HCT116 (cell line): ENCODE results near the gene PI4KA.

ENCODE experiments used
- CEBPB ChIP-seq: IDR thresholded peaks from 2 replicates; pipeline ENCODE4 v1.6.1; 2012; ENCODE audit warnings: low read depth
- EZH2 ChIP-seq: fragments of 200-600 bp; sonication (generic); IDR thresholded peaks from 2 replicates; pipeline ENCODE4 v1.6.1; 2017; ENCODE audit warnings: antibody characterized with exemption, mixed run types
- EZH2phosphoT487 ChIP-seq: fragments of 200-600 bp; IDR thresholded peaks from 2 replicates; pipeline ENCODE4 v1.6.1; 2018; ENCODE audit warnings: antibody characterized with exemption, borderline replicate concordance
- POLR2A ChIP-seq: IDR thresholded peaks from 2 replicates; pipeline ENCODE4 v1.7.0; 2011; ENCODE audit warnings: borderline replicate concordance; ENCODE audit not compliant: insufficient read depth, insufficient read length; ENCODE audit errors: extremely low read depth
- POLR2AphosphoS5 ChIP-seq: IDR thresholded peaks from 2 replicates; pipeline ENCODE4 v1.6.1; 2011; ENCODE audit warnings: mild to moderate bottlenecking, low read depth, low read length, moderate library complexity
- RAD21 ChIP-seq: IDR thresholded peaks from 2 replicates; pipeline ENCODE4 v1.6.1; 2012; ENCODE audit warnings: low read depth, mild to moderate bottlenecking
- SIN3A ChIP-seq: IDR thresholded peaks from 2 replicates; pipeline ENCODE4 v1.6.1; 2012; ENCODE audit warnings: low read depth
- SP1 ChIP-seq: IDR thresholded peaks from 2 replicates; pipeline ENCODE4 v1.6.1; 2012; ENCODE audit warnings: low read depth
- TCF7L2 ChIP-seq: IDR thresholded peaks from 2 replicates; pipeline ENCODE4 v1.7.0; 2011; ENCODE audit warnings: borderline replicate concordance, inconsistent platforms; ENCODE audit not compliant: insufficient read depth, insufficient read length; ENCODE audit errors: extremely low read depth
- TF ChIP-seq, protein P1 (sequence below), 3 experiments: fragments of 200-600 bp in 1 of 3; sonication (generic) in 1 of 3; IDR thresholded peaks in 2 of 3; conservative IDR thresholded peaks in 1 of 3; 2 replicates each; pipeline ENCODE4 v1.5.1; 2012 to 2017; ENCODE audit warnings: low read depth in 2 of 3, low read length in 2 of 3, antibody characterized with exemption in 1 of 3, borderline replicate concordance in 1 of 3, control low read depth in 1 of 3, mild to moderate bottlenecking in 1 of 3, mixed read lengths in 1 of 3, mixed run types in 1 of 3, moderate library complexity in 1 of 3; ENCODE audit not compliant: insufficient read depth in 1 of 3
- TF ChIP-seq, protein P2 (sequence below): IDR thresholded peaks from 2 replicates; pipeline ENCODE4 v1.6.1; 2012
- TF ChIP-seq, protein P3 (sequence below): IDR thresholded peaks from 2 replicates; pipeline ENCODE4 v1.6.1; 2011; ENCODE audit warnings: mild to moderate bottlenecking, low read length, moderate library complexity; ENCODE audit not compliant: insufficient replicate concordance; ENCODE audit errors: extremely low read depth
- TF ChIP-seq, protein P4 (sequence below): IDR thresholded peaks from 2 replicates; pipeline ENCODE4 v1.6.1; 2012; ENCODE audit warnings: low read depth
- TF ChIP-seq, protein P5 (sequence below): IDR thresholded peaks from 2 replicates; pipeline ENCODE4 v1.6.1; 2012

DNA sequence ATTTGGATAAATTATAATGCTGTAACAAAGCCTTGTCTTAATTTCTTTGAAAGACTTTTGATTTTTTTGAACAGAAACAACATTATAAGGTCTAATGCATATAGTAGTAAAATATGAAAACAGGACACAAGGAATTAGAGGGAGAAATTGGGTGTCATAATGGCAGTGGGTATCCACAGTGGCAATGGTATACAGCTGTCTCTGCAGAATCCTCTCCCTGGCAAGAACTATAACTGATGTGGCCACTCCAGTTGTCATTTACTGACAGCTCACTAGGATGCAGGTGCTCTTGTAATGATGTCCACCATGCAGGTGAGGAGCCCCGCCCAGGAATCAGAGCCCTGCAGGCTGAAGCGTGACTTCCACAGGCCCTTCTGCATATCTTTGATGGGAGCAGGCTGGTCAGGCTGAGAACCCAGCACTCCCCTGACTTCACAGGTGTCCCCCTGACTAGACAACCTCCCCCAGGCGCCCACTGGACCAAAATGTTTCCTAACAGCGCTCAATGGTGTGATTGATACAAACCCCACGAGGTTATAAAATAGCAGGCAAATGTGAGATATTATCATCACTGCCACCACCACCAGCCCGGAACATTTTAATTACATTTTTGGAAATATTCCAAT lies 117.5 kb downstream of the PI4KA start:
- no peak for TF ChIP-seq POLR2AphosphoS5
- no peak for TF ChIP-seq POLR2A
- TF ChIP-seq, protein P1, sequence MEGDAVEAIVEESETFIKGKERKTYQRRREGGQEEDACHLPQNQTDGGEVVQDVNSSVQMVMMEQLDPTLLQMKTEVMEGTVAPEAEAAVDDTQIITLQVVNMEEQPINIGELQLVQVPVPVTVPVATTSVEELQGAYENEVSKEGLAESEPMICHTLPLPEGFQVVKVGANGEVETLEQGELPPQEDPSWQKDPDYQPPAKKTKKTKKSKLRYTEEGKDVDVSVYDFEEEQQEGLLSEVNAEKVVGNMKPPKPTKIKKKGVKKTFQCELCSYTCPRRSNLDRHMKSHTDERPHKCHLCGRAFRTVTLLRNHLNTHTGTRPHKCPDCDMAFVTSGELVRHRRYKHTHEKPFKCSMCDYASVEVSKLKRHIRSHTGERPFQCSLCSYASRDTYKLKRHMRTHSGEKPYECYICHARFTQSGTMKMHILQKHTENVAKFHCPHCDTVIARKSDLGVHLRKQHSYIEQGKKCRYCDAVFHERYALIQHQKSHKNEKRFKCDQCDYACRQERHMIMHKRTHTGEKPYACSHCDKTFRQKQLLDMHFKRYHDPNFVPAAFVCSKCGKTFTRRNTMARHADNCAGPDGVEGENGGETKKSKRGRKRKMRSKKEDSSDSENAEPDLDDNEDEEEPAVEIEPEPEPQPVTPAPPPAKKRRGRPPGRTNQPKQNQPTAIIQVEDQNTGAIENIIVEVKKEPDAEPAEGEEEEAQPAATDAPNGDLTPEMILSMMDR (IDR thresholded peaks at IDR 0.05 in 2 of 3, conservative IDR thresholded peaks at IDR 0.05 in 1 of 3; ENCODE audit: borderline replicate concordance in 1 of 3, insufficient read depth in 1 of 3, low read depth in 2 of 3, low read length in 2 of 3), result no peak
- TF ChIP-seq RAD21, result no peak
- no peak for TF ChIP-seq SIN3A
- no peak for TF ChIP-seq EZH2
- no peak for TF ChIP-seq CEBPB
- TF ChIP-seq, protein P2, sequence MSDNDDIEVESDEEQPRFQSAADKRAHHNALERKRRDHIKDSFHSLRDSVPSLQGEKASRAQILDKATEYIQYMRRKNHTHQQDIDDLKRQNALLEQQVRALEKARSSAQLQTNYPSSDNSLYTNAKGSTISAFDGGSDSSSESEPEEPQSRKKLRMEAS, result no peak
- TF ChIP-seq SP1, result no peak
- TF ChIP-seq, protein P3, sequence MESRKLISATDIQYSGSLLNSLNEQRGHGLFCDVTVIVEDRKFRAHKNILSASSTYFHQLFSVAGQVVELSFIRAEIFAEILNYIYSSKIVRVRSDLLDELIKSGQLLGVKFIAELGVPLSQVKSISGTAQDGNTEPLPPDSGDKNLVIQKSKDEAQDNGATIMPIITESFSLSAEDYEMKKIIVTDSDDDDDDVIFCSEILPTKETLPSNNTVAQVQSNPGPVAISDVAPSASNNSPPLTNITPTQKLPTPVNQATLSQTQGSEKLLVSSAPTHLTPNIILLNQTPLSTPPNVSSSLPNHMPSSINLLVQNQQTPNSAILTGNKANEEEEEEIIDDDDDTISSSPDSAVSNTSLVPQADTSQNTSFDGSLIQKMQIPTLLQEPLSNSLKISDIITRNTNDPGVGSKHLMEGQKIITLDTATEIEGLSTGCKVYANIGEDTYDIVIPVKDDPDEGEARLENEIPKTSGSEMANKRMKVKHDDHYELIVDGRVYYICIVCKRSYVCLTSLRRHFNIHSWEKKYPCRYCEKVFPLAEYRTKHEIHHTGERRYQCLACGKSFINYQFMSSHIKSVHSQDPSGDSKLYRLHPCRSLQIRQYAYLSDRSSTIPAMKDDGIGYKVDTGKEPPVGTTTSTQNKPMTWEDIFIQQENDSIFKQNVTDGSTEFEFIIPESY, result no peak
- TF ChIP-seq EZH2phosphoT487, result no peak
- TF ChIP-seq TCF7L2, result no peak
- TF ChIP-seq, protein P4, sequence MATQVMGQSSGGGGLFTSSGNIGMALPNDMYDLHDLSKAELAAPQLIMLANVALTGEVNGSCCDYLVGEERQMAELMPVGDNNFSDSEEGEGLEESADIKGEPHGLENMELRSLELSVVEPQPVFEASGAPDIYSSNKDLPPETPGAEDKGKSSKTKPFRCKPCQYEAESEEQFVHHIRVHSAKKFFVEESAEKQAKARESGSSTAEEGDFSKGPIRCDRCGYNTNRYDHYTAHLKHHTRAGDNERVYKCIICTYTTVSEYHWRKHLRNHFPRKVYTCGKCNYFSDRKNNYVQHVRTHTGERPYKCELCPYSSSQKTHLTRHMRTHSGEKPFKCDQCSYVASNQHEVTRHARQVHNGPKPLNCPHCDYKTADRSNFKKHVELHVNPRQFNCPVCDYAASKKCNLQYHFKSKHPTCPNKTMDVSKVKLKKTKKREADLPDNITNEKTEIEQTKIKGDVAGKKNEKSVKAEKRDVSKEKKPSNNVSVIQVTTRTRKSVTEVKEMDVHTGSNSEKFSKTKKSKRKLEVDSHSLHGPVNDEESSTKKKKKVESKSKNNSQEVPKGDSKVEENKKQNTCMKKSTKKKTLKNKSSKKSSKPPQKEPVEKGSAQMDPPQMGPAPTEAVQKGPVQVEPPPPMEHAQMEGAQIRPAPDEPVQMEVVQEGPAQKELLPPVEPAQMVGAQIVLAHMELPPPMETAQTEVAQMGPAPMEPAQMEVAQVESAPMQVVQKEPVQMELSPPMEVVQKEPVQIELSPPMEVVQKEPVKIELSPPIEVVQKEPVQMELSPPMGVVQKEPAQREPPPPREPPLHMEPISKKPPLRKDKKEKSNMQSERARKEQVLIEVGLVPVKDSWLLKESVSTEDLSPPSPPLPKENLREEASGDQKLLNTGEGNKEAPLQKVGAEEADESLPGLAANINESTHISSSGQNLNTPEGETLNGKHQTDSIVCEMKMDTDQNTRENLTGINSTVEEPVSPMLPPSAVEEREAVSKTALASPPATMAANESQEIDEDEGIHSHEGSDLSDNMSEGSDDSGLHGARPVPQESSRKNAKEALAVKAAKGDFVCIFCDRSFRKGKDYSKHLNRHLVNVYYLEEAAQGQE, result no peak
- TF ChIP-seq, protein P5, sequence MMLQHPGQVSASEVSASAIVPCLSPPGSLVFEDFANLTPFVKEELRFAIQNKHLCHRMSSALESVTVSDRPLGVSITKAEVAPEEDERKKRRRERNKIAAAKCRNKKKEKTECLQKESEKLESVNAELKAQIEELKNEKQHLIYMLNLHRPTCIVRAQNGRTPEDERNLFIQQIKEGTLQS, result no peak
